H9 (cell line): ENCODE results near the gene MELK. TPM values are rescaled to one million over a fixed set of nuclear protein-coding genes. Genes with fewer than 3 reads are reported as not detected.

Experiments used
- DNase-seq: peaks from one replicate; pipeline ENCODE4 v3.0.0-alpha.2; 2017
- H2AFZ ChIP-seq: one replicate; pipeline ENCODE4 v1.6.1; 2013; ENCODE audit warnings: mild to moderate bottlenecking, low read length, control low read depth, moderate library complexity
- H2AK5ac ChIP-seq: 2 replicates; pipeline ENCODE4 v1.6.1; 2013; ENCODE audit warnings: low read length, control low read depth, mixed read lengths; ENCODE audit not compliant: insufficient read length
- H2BK120ac ChIP-seq: one replicate; pipeline ENCODE4 v1.6.1; 2013; ENCODE audit warnings: low read depth, mild to moderate bottlenecking, low read length, control low read depth, inconsistent platforms; ENCODE audit not compliant: poor library complexity, severe bottlenecking
- H2BK12ac ChIP-seq: 2 replicates; pipeline ENCODE4 v1.6.1; 2013; ENCODE audit warnings: low read length, control low read depth, mixed read lengths, low read depth; ENCODE audit not compliant: insufficient read length
- H2BK15ac ChIP-seq: 2 replicates; pipeline ENCODE4 v1.6.1; 2013; ENCODE audit warnings: low read depth, low read length, control low read depth
- H2BK20ac ChIP-seq: one replicate; pipeline ENCODE4 v1.6.1; 2013; ENCODE audit warnings: low read depth, mild to moderate bottlenecking, low read length, control low read depth, inconsistent platforms; ENCODE audit not compliant: poor library complexity, severe bottlenecking
- H2BK5ac ChIP-seq: 2 replicates; pipeline ENCODE4 v1.6.1; 2013; ENCODE audit warnings: low read length, control low read depth, mixed read lengths; ENCODE audit not compliant: insufficient read length
- H3K14ac ChIP-seq: 2 replicates; pipeline ENCODE4 v1.6.1; 2013; ENCODE audit warnings: low read length, control low read depth; ENCODE audit not compliant: insufficient read depth
- H3K18ac ChIP-seq: 2 replicates; pipeline ENCODE4 v1.6.1; 2013; ENCODE audit warnings: low read depth, mild to moderate bottlenecking, mixed read lengths, low read length, control low read depth; ENCODE audit not compliant: insufficient read length
- H3K23ac ChIP-seq: 2 replicates; pipeline ENCODE4 v1.6.1; 2013; ENCODE audit warnings: low read length, control low read depth, mixed read lengths, low read depth; ENCODE audit not compliant: insufficient read length
- H3K23me2 ChIP-seq: 2 replicates; pipeline ENCODE4 v1.6.1; 2013; ENCODE audit warnings: low read depth, mild to moderate bottlenecking, mixed read lengths, low read length, control low read depth; ENCODE audit not compliant: insufficient read length, poor library complexity, severe bottlenecking
- H3K27ac ChIP-seq: 2 replicates; pipeline ENCODE4 v1.5.1; 2013; ENCODE audit warnings: low read length, control low read depth, mixed read lengths, low read depth; ENCODE audit not compliant: insufficient read length
- H3K27me3 ChIP-seq: 2 replicates; pipeline ENCODE4 v1.6.1; 2013; ENCODE audit warnings: low read length, control low read depth, inconsistent platforms; ENCODE audit not compliant: insufficient read depth
- H3K4ac ChIP-seq: 2 replicates; pipeline ENCODE4 v1.6.1; 2013; ENCODE audit warnings: low read depth, mild to moderate bottlenecking, control low read depth, inconsistent platforms, low read length, moderate library complexity
- H3K4me1 ChIP-seq: 2 replicates; pipeline ENCODE4 v1.6.1; 2013; ENCODE audit warnings: low read length, control low read depth, inconsistent platforms; ENCODE audit not compliant: insufficient read depth
- H3K4me2 ChIP-seq: 2 replicates; pipeline ENCODE4 v1.6.1; 2013; ENCODE audit warnings: low read length, control low read depth, mixed read lengths; ENCODE audit not compliant: insufficient read length, insufficient read depth
- H3K56ac ChIP-seq: 2 replicates; pipeline ENCODE4 v1.6.1; 2013; ENCODE audit warnings: low read depth, mild to moderate bottlenecking, mixed read lengths, low read length, control low read depth; ENCODE audit not compliant: insufficient read length
- H3K79me1 ChIP-seq: 2 replicates; pipeline ENCODE4 v1.6.1; 2013; ENCODE audit warnings: low read depth, mild to moderate bottlenecking, moderate library complexity, low read length, control low read depth, inconsistent platforms; ENCODE audit not compliant: insufficient read depth, poor library complexity, severe bottlenecking
- H3K79me2 ChIP-seq: 2 replicates; pipeline ENCODE4 v1.6.1; 2013; ENCODE audit warnings: low read length, control low read depth, inconsistent platforms; ENCODE audit not compliant: insufficient read depth
- H3K9ac ChIP-seq: 2 replicates; pipeline ENCODE4 v1.6.1; 2013; ENCODE audit warnings: low read length, control low read depth, mixed read lengths; ENCODE audit not compliant: insufficient read length; ENCODE audit errors: extremely low read depth
- H3K9me3 ChIP-seq: one replicate; pipeline ENCODE4 v1.6.1; 2013; ENCODE audit warnings: low read depth, low read length, inconsistent platforms; ENCODE audit not compliant: control insufficient read depth
- H3T11ph ChIP-seq: one replicate; pipeline ENCODE4 v1.6.1; 2013; ENCODE audit warnings: mild to moderate bottlenecking, low read length, control low read depth, inconsistent platforms
- H4K20me1 ChIP-seq: one replicate; pipeline ENCODE4 v1.6.1; 2013; ENCODE audit not compliant: control insufficient read depth, insufficient read length, insufficient read depth
- H4K5ac ChIP-seq: 2 replicates; pipeline ENCODE4 v1.6.1; 2013; ENCODE audit warnings: low read depth, mild to moderate bottlenecking, mixed read lengths, low read length, control low read depth; ENCODE audit not compliant: insufficient read length
- H4K8ac ChIP-seq: replicated peaks from 2 replicates; pipeline ENCODE4 v1.6.1; 2013; ENCODE audit warnings: low read length, control low read depth, mixed read lengths, low read depth; ENCODE audit not compliant: insufficient read length
- H4K91ac ChIP-seq: 2 replicates; pipeline ENCODE4 v1.6.1; 2013; ENCODE audit warnings: low read depth, mild to moderate bottlenecking, moderate library complexity, mixed read lengths, low read length, control low read depth; ENCODE audit not compliant: insufficient read length
- H3K27ac Mint-ChIP-seq, 3 experiments: 2 replicates in 2 of 3; 3 replicates in 1 of 3; pipeline ENCODE4 v1.8.0; 2020 to 2021; ENCODE audit warnings: mixed read lengths in 3 of 3, mild to moderate bottlenecking in 1 of 3, moderate library complexity in 1 of 3
- H3K27me3 Mint-ChIP-seq: 2 replicates; pipeline ENCODE4 v1.8.0; 2021; ENCODE audit warnings: low read depth, mild to moderate bottlenecking, moderate library complexity, mixed read lengths
- H3K36me3 Mint-ChIP-seq, 3 experiments: 2 replicates in 2 of 3; 3 replicates in 1 of 3; pipeline ENCODE4 v1.8.0; 2020 to 2021; ENCODE audit warnings: low read depth in 3 of 3, mixed read lengths in 3 of 3; ENCODE audit not compliant: insufficient read depth in 1 of 3
- H3K4me1 Mint-ChIP-seq, 2 experiments: 2 replicates each; pipeline ENCODE4 v1.8.0; 2020; ENCODE audit warnings: mixed read lengths in 2 of 2
- H3K4me3 Mint-ChIP-seq, 2 experiments: 2 replicates in 1 of 2; 3 replicates in 1 of 2; pipeline ENCODE4 v1.8.0; 2020 to 2021; ENCODE audit warnings: mild to moderate bottlenecking in 2 of 2, mixed read lengths in 2 of 2, moderate library complexity in 1 of 2
- H3K9me3 Mint-ChIP-seq, 2 experiments: 2 replicates in 1 of 2; 3 replicates in 1 of 2; pipeline ENCODE4 v1.8.0; 2020; ENCODE audit warnings: mild to moderate bottlenecking in 2 of 2, mixed read lengths in 2 of 2, moderate library complexity in 1 of 2
- WGBS: extraction: QIAGEN DNeasy Blood & Tissue Kit; methylation state at CpG from one replicate; pipeline ENCODE4 v1.1.7; 2013; ENCODE audit warnings: missing lambda C conversion rate, low lambda C conversion rate, mixed read lengths; ENCODE audit not compliant: insufficient read length; ENCODE audit errors: extremely low coverage; 5-methylcytosine and 5-hydroxymethylcytosine counted together
- total RNA-seq: library from RNA; stranded (reverse); gene quantifications from 2 replicates; pipeline ENCODE4 v1.2.1, GENCODE V29; 2021
- TF ChIP-seq, protein P1 (sequence below): fragments of 200-600 bp; sonication (generic); conservative IDR thresholded peaks from 3 replicates; pipeline ENCODE4 v1.8.0; 2021; ENCODE audit warnings: antibody characterized with exemption, mild to moderate bottlenecking

MELK gene
- total RNA-seq, 1 experiment from 2014 or later = 43.6 TPM

DNA sequence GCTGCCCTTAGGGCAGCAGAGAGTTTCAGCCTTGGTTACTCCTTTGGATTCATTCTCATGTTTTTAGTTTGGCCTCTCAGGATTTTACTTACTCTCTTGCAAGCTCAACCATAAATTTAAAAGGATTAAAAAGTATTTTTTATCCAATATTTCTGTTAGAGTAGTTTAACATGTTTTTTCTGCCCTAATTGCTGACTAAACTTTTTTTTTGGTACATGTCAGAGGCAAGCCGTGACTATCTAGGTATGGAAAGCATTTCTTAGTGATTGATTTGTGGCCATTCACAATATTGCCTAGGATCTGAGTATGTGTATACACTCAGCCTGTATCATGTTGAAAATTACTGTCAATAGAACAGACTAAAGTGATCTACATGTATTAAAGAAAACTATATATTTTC, 92.1 kb downstream of the MELK start:
- Histone ChIP-seq H3K18ac (no peak overlapping the region), H3K4me2 (no peak overlapping the region), H2BK15ac (no peak overlapping the region), H4K91ac (no peak overlapping the region), H3K79me2 (no peaks in the 10 kb centered on the region), H3K23me2 (no peaks in the 10 kb centered on the region), H3K27ac (no peak overlapping the region), H2BK12ac (no peak overlapping the region), H4K20me1 (no peaks in the 10 kb centered on the region), H3K23ac (no peak overlapping the region), H2BK20ac (no peak overlapping the region), H2BK5ac (no peak overlapping the region), H3K14ac (no peak overlapping the region), H4K5ac (no peak overlapping the region), H3K9me3 (no peaks in the 10 kb centered on the region), H2BK120ac (no peak overlapping the region), H3K9ac (no peak overlapping the region), H2AK5ac (no peak overlapping the region), H3T11ph (no peak overlapping the region), H4K8ac (no peak overlapping the region), H3K79me1 (no peaks in the 10 kb centered on the region), H3K4ac (no peak overlapping the region), H2AFZ (no peak overlapping the region), H3K56ac (no peak overlapping the region), H3K27me3 (no peaks in the 10 kb centered on the region), H3K4me1 (no peaks in the 10 kb centered on the region)
- Mint-ChIP-seq H3K36me3 (peaks cover 10 to 46% (median 35%) of the 10 kb centered on the region in 3 experiments; a peak in 6 of 7 replicates), H3K27me3 (no peaks in the 10 kb centered on the region), H3K9me3 (no peaks in the 10 kb centered on the region), H3K27ac (no peak overlapping the region), H3K4me1 (no peaks in the 10 kb centered on the region), H3K4me3 (no peak overlapping the region)
- DNase-seq = no peak
- TF ChIP-seq, protein P1, sequence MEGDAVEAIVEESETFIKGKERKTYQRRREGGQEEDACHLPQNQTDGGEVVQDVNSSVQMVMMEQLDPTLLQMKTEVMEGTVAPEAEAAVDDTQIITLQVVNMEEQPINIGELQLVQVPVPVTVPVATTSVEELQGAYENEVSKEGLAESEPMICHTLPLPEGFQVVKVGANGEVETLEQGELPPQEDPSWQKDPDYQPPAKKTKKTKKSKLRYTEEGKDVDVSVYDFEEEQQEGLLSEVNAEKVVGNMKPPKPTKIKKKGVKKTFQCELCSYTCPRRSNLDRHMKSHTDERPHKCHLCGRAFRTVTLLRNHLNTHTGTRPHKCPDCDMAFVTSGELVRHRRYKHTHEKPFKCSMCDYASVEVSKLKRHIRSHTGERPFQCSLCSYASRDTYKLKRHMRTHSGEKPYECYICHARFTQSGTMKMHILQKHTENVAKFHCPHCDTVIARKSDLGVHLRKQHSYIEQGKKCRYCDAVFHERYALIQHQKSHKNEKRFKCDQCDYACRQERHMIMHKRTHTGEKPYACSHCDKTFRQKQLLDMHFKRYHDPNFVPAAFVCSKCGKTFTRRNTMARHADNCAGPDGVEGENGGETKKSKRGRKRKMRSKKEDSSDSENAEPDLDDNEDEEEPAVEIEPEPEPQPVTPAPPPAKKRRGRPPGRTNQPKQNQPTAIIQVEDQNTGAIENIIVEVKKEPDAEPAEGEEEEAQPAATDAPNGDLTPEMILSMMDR = no peak
- no CpG with 5 or more reads among the region's 1 CpG for WGBS
